HG02970 (cell line): Measurements from ENCODE around the gene MUS81.
"Not testable (repeated sequence)": the region's sequence is repeated elsewhere in the genome, so short reads cannot be mapped to it uniquely, and the experiment has no call there.

Experiments
- ATAC-seq: cut with Tn5 transposase; IDR thresholded peaks from one replicate; pipeline ENCODE4 v1.9.1; 2021; ENCODE audit warnings: mild to moderate bottlenecking, moderate library complexity, moderate number of reproducible peaks; ENCODE audit not compliant: unreplicated experiment, low FRiP score

Gene MUS81

DNA sequence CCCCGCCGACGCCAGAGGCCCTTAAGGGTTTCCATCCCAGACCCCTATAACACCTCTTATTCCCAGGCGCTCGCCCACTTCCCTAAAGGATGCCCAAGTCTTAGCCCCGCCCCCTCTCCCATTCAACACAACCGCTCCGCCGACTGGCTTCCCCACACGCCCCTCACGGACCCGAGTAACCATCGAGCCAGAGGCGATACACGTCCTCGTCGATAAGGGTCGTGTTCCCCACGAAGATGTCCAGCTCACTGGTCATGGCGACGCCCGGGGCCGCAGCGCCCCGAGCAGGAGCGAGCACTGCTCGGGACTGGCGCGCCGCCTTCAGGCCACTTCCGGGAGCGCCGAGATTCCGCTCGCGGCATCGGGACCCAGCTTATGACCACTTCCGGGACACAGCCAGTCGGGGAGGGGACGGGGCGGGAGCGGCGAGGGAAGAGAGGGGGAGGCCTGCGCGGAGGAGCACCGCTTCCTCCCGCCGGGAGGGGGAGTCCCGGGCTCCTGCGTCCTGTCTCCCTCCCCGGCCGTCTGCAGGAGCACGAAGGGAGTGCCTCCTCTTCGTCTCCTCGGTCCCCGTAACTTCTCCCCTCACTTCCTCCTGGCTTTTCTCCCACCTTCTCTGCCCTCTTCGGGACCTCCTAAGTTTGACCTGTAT, 28.1 kb downstream of the MUS81 start, which contains the start of gene FIBP:
Gene FIBP (minus strand): TSS at position 309 of the 652 bp plus-strand sequence. CDS start 53 bp downstream, at position 256.
- peak; percentile 52 for ATAC-seq

DNA sequence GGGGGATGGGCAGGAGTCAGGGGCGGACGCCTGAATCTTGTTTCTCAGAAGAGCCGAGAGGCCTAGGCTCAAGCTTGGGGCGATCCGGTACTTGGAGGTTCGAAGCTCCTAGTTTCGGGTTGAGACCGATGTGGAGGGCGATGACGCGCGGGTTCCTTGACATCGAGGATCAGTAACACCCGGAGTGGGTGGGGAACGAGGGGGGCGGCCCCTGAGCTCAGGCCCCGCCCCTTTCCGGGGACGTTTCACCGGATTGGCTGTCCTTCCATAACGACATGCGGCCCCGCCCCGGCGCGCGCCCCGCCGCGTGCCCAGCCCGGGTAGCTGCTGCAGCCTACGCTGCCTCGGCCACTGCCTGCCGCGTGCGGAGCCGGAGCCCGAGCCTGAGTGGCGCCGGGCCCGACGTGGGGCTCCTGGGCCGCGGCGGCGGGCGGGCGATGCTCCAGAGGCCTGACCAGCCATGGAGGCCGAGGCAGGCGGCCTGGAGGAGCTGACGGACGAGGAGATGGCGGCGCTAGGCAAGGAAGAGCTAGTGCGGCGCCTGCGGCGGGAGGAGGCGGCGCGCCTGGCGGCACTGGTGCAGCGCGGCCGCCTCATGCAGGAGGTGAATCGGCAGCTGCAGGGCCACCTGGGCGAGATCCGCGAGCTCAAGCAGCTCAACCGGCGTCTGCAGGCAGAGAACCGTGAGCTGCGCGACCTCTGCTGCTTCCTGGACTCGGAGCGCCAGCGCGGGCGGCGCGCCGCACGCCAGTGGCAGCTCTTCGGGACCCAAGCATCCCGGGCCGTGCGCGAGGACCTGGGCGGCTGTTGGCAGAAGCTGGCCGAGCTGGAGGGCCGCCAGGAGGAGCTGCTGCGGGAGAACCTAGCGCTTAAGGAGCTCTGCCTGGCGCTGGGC, 30.3 kb downstream of the MUS81 start, which contains the start of gene CCDC85B:
Gene CCDC85B (plus strand): TSS at position 350 of the 895 bp plus-strand sequence. CDS start 111 bp downstream, at position 461.
- peak; percentile 50 for ATAC-seq

DNA sequence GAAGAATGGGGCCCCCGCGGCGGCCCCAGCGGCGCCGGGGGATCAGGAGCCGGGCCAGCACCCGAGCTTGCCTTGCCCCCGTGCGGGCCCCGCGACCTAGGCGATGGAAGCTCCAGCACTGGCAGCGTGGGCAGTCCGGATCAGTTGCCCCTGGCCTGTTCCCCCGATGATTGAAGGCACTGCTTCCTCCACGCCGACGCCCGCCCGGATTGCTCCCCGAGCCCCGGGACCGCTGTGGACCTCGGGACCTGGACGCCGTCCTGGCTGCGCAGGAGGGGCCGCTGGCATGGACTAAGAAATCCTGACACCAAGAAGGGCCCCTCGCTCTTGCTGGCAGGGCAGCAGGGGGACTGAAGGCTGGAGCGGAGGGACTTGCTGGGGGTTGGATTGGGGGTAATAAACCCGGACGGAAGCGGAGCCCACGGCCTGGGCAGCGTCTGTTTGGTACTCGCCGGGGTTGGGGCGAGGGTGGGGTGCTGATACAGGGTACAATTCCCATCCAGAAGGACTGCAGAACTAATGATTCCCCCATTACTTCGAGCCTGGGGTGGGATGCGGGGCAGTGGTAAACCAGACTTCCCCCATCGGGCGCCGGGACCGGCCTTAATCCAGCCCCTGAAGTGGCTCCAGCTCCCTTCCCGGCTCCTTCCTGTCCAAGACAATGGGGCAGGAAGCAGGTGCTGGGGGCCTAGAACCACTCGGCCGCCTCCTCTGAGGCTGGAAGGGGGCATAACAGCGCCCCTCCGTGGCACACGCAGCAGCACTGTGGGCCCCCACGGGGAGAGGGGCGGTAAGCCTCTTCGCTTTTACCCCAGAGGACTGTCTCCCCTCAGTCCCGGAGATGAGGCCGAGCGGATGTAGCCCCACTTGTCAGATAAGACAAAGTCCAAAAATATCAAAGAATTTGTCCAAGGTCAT, 31.2 kb downstream of the MUS81 start:
- ATAC-seq = no peak

DNA sequence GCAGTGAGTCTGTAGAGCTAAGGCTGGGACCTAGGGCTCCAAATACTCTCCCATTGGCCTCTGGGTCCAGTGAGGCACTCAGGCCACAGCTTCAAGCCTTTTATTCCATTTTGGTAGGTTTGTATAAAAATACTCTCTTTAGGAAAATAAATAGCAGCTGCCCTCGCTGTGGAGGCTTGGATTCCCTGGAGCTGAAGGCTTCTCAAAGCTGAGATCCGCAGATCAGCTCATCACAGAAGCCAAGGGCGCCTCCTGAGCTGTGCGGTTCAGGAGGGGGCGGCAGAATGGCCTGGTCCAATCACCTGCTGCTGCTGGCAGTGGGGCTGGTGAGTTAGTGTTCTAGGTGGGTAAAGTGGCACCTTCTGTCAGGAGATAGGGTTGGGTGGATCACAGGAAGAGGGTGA, 31.9 kb downstream of the MUS81 start:
- not testable (repeated sequence) for ATAC-seq

DNA sequence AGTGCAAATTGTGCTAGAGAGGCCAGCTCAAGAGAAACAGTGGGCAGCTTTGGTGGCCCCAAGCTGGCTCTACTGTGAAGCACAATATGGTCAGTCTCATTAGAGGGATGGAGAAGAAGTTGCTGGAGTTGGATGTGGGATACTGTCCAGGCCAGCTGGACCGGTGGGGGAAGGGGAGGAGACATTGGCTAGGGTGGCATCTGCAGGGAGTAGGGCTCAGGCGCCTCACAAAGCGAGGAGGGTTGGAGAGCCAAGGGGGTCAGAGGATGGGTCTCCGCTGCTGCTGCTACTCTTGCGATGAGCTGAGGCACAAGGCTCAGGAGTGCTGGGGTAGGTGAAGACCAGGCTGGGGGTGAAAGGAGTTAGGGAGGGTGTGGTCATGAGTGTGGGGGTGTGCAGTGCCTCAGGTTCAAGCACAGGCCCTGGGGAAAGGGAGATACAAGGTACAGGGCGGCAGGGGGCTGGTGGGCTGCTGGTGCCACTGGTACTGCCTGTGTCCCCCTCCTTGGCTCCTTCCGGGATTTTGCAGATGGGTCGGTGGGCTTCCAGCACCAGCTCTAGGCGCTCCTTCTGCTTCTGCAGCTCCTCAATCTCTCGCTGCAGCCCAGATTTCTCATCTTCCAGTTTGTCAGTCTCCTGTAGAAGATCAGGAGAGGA, 32.6 kb downstream of the MUS81 start:
- ATAC-seq = no peak

DNA sequence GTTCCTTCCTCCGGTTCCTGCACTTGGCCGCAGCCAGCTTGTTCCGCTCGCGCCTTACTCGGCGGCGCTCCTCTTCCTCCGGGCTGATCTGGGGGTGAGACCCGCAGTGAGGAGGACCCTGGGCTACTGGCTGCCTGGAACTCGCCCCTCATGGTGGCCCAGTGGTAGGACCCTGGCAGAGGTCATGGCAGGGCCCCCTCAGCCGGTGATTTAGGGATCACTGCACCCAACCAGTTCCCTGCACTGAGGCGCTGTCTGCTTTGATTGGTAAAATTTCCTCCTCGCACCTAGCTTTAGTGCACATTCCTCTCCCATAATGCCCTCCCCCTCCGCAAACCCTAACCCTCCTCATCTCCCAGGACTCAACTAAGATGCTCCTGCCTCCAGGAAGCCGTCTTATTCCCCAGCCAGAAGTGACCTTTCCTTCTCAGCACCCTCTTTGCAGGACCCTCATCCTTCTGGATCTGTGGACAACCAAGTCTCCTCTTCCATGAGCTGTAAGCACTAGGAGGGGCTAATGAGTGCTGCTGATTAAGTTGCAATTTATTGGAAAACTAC, 33.9 kb downstream of the MUS81 start:
- ATAC-seq = no peak

DNA sequence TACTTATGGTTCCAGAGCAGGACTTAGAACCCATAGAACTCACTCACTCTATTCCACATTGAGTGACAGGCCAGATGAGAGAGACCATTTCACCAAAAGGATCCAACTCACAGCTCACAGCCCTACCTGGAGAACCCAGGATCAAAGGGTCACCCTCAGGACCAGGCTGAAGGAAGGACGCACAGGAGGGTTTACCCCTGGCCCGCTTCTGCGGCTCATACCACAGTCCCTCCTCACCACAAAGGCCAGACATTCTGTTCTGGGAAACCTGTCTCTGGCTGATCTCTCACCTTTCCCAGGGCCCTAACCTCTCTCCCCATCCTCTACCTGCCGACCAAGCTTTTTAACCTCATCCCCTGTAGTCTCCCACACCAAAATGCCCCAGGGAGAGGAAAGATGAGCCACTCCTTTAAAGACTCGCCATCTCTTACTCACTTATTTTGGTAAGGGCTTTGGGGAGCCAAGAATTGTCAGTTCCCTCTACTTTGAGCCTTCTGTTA, 35.3 kb downstream of the MUS81 start:
- ATAC-seq = no peak

DNA sequence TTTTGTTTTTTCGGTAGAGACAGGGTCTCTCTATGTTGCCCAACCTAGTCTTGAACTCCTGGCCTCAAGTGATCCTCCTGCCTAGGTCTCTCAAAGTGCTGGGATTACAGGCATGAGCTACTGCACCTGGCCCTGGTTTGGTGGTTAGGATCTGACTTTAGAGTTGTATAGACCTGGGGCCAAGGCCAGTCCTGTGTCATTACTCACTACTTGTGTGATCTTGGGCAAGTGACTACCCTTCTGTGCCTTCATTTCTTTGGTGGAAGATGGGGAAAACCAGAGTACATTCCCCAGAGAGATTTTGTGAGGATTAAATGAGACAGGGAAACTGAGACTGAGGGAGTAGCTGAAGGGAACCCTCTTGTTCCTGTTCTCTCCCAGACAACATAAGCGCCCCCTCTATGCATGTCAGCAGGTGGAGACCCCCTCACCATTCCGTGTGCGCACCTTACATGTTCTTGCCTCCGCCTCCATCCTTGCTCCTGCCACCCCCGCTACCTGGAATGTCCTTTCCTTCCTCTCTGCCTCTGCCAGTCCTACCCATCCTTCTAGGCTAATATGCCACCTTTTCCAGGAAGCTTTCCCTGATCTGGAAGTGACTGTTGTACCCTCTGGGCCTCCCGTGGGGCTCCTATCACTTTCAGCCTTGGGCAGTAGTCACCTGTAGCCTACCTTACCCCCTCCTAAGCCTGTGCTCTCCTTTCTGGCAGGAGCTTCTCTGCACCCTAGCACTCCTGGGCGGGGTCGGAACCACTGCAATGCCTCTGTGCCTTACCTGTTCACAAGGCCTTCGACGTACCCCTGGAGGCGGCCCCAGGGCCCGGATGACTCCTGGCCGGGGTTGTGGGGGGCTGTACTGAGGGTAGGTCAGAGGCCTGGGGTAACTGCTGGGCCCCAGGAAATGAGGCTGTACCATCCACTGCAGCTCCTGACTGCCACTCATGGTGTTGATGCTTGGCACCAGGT, 36.1 kb downstream of the MUS81 start:
- ATAC-seq = no peak

DNA sequence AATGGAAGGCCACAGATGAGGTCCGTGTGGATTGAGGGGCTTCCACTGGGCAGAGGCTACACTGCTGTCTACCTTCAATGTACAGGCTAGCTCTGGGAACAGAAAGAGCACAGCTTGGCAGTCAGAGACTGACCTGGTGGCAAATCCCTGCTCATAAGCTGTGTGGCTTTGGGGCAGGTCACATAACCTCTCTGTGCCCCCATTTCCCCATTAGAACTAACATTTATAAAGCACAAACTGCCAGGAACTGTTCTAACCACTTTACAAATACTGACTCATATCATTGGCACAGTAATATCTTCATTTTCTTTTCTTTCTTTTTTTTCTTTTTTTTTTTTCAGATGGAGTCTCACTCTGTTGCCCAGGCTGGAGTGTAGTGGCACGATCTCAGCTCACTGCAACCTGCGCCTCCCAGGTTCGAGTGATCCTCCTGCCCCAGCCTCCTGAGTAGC, 36.8 kb downstream of the MUS81 start:
- no peak for ATAC-seq

DNA sequence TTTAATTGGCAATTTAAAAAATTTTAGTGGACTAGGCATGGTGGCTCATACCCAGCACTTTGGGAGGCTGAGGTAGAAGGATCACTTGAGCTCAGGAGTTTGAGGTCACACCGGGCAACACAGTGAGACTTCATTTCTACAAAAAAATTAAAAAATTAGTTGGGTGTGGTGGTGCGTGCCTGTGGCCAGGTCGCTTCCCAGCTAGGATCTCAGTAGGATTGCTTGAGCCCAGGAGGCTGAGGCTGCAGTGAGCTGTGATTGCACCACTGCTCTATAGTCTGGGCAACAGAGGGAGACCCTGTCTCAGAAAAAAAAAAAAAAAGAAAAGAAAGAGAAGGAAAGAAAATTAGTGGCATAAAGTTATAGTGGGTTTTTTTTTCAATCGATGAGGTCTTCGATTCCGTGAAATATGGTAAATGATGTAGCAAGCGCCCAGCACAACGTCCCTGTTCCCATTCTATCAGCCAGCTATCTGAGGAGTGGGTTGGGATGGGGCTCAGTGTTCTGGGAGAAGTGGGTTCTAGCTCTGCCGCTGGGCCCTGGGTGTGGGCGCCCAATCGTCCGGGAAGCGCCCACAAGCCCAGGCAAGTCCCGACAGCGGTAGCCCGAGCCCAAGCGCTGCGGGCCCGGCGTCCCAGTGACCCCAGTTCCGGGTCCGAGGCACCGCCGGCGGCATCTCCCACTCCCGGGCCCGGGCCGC, 38.6 kb downstream of the MUS81 start:
- ATAC-seq = no peak

DNA sequence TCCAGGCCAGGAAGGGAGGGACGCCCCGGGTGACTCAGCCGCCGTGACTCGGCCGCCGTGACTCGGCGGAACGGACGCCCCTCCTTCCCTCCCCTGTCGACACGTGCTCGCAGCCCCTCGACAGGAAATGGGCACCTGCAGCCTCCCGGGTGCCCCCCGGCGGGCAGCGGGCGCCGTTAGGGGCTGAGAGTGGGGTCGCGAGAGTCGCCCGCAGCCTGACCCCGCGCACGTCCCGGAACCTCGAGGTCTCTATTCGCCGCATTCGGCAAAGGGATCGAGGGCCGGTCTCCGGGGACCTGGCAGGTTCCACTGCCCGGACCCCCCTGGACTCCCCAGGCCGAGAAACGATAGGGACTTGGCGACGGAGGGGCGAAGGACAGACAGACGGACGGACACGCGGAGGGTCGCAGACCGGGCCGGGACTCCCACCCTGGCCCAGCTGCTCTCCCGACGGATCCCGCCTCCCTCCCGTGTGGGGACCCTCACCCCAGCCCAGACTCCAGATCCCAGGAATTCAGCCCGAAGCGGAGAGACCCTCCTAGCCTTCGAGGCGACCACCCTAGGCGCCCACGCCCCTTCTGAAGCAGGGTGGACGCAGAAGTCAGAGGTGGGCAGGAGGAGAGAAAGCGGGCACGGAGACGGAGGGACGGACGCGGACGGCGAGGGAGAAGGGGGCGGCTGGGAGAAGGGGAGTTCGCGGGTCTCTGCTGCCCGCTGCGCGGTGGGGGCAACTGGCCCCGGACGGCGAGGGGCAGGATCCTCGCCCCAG, 39.3 kb downstream of the MUS81 start:
- ATAC-seq = no peak

DNA sequence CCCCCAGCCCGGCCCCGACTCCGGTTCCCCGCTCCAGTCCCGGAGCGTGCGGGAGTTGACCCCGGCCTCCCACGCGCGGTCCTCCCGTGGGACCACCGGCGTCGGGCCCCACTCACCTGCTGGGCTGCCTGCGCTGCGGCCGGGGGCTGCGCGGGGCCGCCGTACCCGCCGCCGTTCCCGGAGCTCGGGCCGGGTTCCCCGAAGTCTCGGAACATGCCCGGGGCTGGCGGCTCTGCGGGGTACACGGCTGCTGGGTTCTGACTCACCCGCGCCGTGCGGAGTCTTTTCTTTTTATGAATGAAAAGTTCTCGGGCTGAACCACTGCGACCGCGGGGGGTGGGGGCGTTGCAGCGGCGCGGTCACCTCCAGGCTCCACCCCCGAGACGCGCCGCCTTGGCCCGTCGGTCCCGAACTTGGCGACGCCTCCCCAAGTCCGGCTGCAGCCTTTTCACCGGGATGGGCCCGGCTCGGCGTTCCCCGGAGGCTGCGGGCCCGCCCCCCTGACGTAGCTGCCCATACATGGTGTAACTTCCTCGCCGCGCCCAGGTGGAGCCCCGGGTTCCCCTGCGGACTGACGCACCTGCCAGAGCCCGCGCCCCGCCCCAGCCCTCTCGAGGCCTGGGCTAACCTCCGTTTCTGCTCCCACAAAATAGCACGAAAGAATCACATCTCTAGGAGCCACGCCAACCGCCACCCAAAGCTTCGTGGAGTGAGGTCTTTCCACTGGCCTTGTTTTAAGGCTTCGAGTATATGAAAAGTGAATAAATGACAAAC, 40.1 kb downstream of the MUS81 start, which contains the start of gene FOSL1:
Gene FOSL1 (minus strand): TSS at position 264 of the 774 bp plus-strand sequence. CDS start 49 bp downstream, at position 215.
- peak; percentile 88 for ATAC-seq

DNA sequence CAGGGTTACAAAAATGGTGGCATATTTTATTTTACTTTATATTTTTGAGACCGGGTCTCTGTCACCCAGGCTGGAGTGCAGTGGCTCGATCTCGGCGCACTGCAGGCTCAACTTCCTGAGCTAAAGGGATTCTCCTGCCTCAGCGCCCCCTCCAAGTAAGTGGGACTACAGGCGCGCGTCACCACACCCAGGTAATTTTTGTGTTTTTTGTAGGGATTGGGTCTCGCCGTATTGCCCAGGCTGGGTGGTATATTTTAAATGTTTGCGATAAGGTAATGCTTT, 40.6 kb downstream of the MUS81 start:
- ATAC-seq = no peak

DNA sequence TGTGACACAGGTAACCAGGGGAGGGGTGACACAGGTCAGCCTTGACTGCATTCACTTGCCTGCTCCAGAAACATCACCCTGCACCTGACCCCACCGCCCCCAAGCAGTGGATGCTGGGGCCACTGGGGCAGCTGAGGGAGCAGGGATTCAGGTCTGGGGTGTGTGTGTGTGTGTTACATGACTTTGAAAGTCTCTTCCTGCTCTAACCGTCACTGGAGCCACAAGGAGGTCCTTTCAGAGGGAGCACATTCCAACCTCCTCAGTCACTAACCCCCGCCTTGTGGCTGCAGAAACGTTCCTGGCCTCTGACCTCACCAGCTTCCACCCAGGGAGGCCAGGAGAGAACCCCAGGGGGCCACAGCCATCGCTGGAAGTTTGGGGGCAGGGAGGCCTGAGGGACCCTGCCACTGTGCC, 42.8 kb downstream of the MUS81 start:
- no peak for ATAC-seq

DNA sequence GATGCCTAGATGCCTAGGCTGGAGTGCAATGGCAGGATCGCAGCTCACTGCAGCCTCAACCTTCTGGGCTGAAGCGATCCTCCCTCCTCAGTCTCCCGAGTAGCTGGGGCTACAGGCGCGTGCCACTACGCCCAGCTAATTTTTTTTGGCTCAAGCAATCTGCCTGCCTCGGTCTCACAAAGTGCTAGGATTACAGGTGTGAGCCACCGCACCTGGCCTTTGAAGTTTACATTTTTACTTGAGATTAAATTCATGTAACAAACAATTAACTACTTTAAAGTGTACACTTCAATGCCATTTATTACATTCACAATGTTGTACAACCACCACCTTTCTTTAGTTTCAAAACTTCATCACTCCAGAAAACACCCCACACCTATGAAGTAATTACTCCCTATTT, 43.5 kb downstream of the MUS81 start:
- ATAC-seq = no peak

DNA sequence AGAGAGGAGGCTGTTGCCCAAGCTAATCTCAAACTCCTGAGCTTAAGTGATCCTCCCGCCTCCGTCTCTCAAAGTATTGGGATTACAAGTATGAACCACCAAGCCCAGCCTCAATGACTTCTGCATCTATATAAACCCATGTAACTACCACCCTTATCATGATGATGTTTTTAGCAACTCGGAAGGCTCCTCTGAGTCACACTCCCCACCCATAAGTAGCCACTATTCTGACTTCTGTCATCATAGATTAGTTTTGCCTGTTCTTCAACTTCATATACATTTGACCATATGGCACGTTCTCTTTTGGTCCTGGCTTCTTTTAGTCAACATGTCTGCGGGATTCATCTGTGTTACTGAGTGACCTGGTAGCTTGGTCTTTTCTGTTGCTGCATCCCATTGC, 46.4 kb downstream of the MUS81 start:
- ATAC-seq = no peak
